Neural cell (in vitro differentiated cells): ENCODE data around the gene KDM4B. TPM values are rescaled to one million over a fixed set of nuclear protein-coding genes. Genes with fewer than 3 reads are reported as not detected.

Experiments used
- H2AFZ ChIP-seq: fragments of 200-600, 300-800 bp; sonication (generic), shearing (Covaris generic); 2 replicates; pipeline ENCODE4 v1.6.0; 2014; ENCODE audit warnings: low read depth, mild to moderate bottlenecking, antibody characterized with exemption, low read length, moderate library complexity
- H3F3A ChIP-seq: fragments of 200-600 bp; shearing (Covaris generic); 2 replicates; pipeline ENCODE4 v1.6.1; 2016; ENCODE audit warnings: mild to moderate bottlenecking, moderate library complexity, mixed read lengths, antibody characterized with exemption, low read length; ENCODE audit not compliant: insufficient read depth, poor library complexity, severe bottlenecking
- H3K27ac ChIP-seq: fragments of 200-600, 300-800 bp; sonication (generic), shearing (Covaris generic); 2 replicates; pipeline ENCODE4 v1.5.1; 2014; ENCODE audit warnings: mild to moderate bottlenecking, low read length, moderate library complexity
- H3K27me3 ChIP-seq: fragments of 300-800, 200-600 bp; sonication (generic), shearing (Covaris generic); 2 replicates; pipeline ENCODE4 v1.6.0; 2014; ENCODE audit warnings: mild to moderate bottlenecking, low read depth, low read length, moderate library complexity; ENCODE audit not compliant: insufficient read depth
- H3K36me3 ChIP-seq: fragments of 300-800, 200-600 bp; sonication (generic), shearing (Covaris generic); 2 replicates; pipeline ENCODE4 v1.5.1; 2014; ENCODE audit warnings: mild to moderate bottlenecking, antibody characterized with exemption, low read length, moderate library complexity; ENCODE audit not compliant: insufficient read depth
- H3K4me2 ChIP-seq: fragments of 300-800, 200-600 bp; sonication (generic), shearing (Covaris generic); 2 replicates; pipeline ENCODE4 v1.6.0; 2014; ENCODE audit warnings: mild to moderate bottlenecking, low read length
- H3K4me3 ChIP-seq: fragments of 300-800, 200-600 bp; sonication (generic), shearing (Covaris generic); 2 replicates; pipeline ENCODE4 v1.5.1; 2014; ENCODE audit warnings: mild to moderate bottlenecking, low read length, moderate library complexity
- H3K79me2 ChIP-seq: fragments of 200-600 bp; shearing (Covaris generic); replicated peaks from 2 replicates; pipeline ENCODE4 v1.6.0; 2014; ENCODE audit warnings: mild to moderate bottlenecking, low read length, moderate library complexity; ENCODE audit not compliant: insufficient read depth
- H3K9ac ChIP-seq: fragments of 300-800, 200-600 bp; sonication (generic), shearing (Covaris generic); 2 replicates; pipeline ENCODE4 v1.6.1; 2016; ENCODE audit warnings: mild to moderate bottlenecking, low read length, mixed read lengths
- H3K9me2 ChIP-seq: fragments of 200-600 bp; shearing (Covaris generic); 2 replicates; pipeline ENCODE4 v1.6.1; 2016; ENCODE audit warnings: mild to moderate bottlenecking, low read length, mixed read lengths; ENCODE audit not compliant: insufficient read depth
- H3K9me3 ChIP-seq: fragments of 200-600, 300-800 bp; sonication (generic), shearing (Covaris generic); 2 replicates; pipeline ENCODE4 v1.6.1; 2016; ENCODE audit warnings: mild to moderate bottlenecking, mixed run types, low read length, moderate library complexity, mixed read lengths
- H4K20me1 ChIP-seq: fragments of 200-600 bp; shearing (Covaris generic); 2 replicates; pipeline ENCODE4 v1.6.1; 2016; ENCODE audit warnings: mild to moderate bottlenecking, mixed run types; ENCODE audit not compliant: insufficient read depth
- EP300 ChIP-seq: fragments of 450-650 bp; conservative IDR thresholded peaks from 2 replicates; pipeline ENCODE4 v1.6.1; 2014; ENCODE audit warnings: antibody characterized with exemption, mild to moderate bottlenecking, moderate library complexity; ENCODE audit not compliant: poor library complexity, severe bottlenecking
- EZH2 ChIP-seq: fragments of 200-600, 300-800 bp; shearing (Covaris generic), sonication (generic); IDR thresholded peaks from 2 replicates; pipeline ENCODE4 v1.6.1; 2014; ENCODE audit warnings: antibody characterized with exemption, low read length, borderline replicate concordance, mild to moderate bottlenecking; ENCODE audit not compliant: insufficient read depth, poor library complexity, severe bottlenecking
- MXI1 ChIP-seq: fragments of 450-650 bp; conservative IDR thresholded peaks from 2 replicates; pipeline ENCODE4 v1.6.1; 2014; ENCODE audit warnings: antibody characterized with exemption, mild to moderate bottlenecking; ENCODE audit not compliant: poor library complexity, severe bottlenecking
- POLR2AphosphoS5 ChIP-seq: IDR thresholded peaks from 2 replicates; pipeline ENCODE4 v1.6.1; 2012
- RAD21 ChIP-seq: fragments of 450-650 bp; conservative IDR thresholded peaks from 2 replicates; pipeline ENCODE4 v1.6.1; 2014; ENCODE audit warnings: antibody characterized with exemption, mild to moderate bottlenecking, moderate library complexity
- SMC3 ChIP-seq: fragments of 450-650 bp; conservative IDR thresholded peaks from 2 replicates; pipeline ENCODE4 v1.6.1; 2014; ENCODE audit warnings: antibody characterized with exemption, mild to moderate bottlenecking, moderate library complexity; ENCODE audit not compliant: poor library complexity
- TAF1 ChIP-seq: IDR thresholded peaks from 2 replicates; pipeline ENCODE4 v1.6.1; 2012; ENCODE audit warnings: low read depth
- polyA plus RNA-seq: library from polyadenylated mRNA; depleted of rRNA; stranded (reverse); fragments of >200 nt; gene quantifications from 2 replicates; pipeline ENCODE4 v1.2.3, GENCODE V29; 2014
- TF ChIP-seq, protein P1 (sequence below): fragments of 450-650 bp; IDR thresholded peaks from 2 replicates; pipeline ENCODE4 v1.5.1; 2014; ENCODE audit warnings: antibody characterized with exemption, mild to moderate bottlenecking, moderate library complexity; ENCODE audit not compliant: poor library complexity, severe bottlenecking
- TF ChIP-seq, protein P2 (sequence below): IDR thresholded peaks from 2 replicates; pipeline ENCODE4 v1.6.1; 2012; ENCODE audit warnings: borderline replicate concordance

KDM4B gene
- polyA plus RNA-seq, 1 donor from 2014 or later, result 19.1 TPM

DNA sequence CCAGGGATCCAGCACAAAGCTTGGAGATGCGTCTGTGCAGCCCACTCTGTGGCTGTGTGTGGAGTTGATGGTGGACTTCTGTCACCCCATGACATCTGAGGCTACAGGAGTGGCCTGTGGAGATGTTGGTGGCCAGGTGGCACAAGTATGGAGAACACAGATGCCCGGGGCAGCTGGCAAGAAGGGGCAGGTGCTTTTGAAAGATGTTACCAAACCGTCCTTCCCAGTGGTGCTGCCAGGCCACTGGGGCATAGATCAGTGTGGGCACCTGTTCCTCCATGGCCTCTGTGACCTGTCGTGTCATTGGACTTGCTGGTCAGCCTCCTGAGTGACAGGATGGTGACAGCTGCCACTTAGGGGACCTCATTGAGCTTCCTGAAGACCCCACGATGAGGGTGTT lies 36.2 kb downstream of the KDM4B start:
- no peaks in the 10 kb centered on the region for H3K9me2 ChIP-seq
- H3K9me3 ChIP-seq, result no peaks in the 10 kb centered on the region
- no peak overlapping the region for H2AFZ ChIP-seq
- H3K9ac ChIP-seq, result no peak overlapping the region
- H3K4me3 ChIP-seq, result no peak overlapping the region
- no peaks in the 10 kb centered on the region for H3K27me3 ChIP-seq
- H3F3A ChIP-seq, result no peaks in the 10 kb centered on the region
- peaks cover 44% of the 10 kb centered on the region for H3K79me2 ChIP-seq
- H4K20me1 ChIP-seq, result no peaks in the 10 kb centered on the region
- TF ChIP-seq, protein P1, sequence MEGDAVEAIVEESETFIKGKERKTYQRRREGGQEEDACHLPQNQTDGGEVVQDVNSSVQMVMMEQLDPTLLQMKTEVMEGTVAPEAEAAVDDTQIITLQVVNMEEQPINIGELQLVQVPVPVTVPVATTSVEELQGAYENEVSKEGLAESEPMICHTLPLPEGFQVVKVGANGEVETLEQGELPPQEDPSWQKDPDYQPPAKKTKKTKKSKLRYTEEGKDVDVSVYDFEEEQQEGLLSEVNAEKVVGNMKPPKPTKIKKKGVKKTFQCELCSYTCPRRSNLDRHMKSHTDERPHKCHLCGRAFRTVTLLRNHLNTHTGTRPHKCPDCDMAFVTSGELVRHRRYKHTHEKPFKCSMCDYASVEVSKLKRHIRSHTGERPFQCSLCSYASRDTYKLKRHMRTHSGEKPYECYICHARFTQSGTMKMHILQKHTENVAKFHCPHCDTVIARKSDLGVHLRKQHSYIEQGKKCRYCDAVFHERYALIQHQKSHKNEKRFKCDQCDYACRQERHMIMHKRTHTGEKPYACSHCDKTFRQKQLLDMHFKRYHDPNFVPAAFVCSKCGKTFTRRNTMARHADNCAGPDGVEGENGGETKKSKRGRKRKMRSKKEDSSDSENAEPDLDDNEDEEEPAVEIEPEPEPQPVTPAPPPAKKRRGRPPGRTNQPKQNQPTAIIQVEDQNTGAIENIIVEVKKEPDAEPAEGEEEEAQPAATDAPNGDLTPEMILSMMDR, result no peak
- no peak for TF ChIP-seq EP300
- TF ChIP-seq TAF1, result no peak
- no peak for TF ChIP-seq POLR2AphosphoS5
- no peak for TF ChIP-seq MXI1
- no peak for TF ChIP-seq RAD21
- TF ChIP-seq, protein P2, sequence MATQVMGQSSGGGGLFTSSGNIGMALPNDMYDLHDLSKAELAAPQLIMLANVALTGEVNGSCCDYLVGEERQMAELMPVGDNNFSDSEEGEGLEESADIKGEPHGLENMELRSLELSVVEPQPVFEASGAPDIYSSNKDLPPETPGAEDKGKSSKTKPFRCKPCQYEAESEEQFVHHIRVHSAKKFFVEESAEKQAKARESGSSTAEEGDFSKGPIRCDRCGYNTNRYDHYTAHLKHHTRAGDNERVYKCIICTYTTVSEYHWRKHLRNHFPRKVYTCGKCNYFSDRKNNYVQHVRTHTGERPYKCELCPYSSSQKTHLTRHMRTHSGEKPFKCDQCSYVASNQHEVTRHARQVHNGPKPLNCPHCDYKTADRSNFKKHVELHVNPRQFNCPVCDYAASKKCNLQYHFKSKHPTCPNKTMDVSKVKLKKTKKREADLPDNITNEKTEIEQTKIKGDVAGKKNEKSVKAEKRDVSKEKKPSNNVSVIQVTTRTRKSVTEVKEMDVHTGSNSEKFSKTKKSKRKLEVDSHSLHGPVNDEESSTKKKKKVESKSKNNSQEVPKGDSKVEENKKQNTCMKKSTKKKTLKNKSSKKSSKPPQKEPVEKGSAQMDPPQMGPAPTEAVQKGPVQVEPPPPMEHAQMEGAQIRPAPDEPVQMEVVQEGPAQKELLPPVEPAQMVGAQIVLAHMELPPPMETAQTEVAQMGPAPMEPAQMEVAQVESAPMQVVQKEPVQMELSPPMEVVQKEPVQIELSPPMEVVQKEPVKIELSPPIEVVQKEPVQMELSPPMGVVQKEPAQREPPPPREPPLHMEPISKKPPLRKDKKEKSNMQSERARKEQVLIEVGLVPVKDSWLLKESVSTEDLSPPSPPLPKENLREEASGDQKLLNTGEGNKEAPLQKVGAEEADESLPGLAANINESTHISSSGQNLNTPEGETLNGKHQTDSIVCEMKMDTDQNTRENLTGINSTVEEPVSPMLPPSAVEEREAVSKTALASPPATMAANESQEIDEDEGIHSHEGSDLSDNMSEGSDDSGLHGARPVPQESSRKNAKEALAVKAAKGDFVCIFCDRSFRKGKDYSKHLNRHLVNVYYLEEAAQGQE, result no peak
- TF ChIP-seq SMC3, result no peak
- no peak for TF ChIP-seq EZH2
- H3K4me2 ChIP-seq, result no peak overlapping the region
- no peaks in the 10 kb centered on the region for H3K36me3 ChIP-seq
- H3K27ac ChIP-seq, result no peak overlapping the region

DNA sequence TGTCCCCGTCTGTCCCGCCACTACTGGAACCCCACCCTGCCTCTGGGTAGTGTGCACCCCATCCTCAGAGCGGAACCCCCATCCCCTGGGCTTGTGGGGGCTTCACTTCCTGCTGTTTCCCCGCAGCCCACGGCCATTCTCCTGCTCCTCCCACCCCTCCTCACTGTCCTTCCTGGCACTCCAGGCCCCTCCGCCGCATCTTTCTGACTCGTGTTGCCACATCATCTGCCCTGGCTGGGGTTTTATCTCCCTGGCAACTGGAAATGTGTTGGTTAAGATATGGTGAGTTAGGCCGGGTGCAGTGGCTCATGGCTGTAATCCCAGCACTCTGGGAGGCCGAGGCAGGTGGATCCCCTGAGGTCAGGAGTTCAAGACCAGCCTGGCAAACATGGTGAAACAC lies 37.3 kb downstream of the KDM4B start:
- H3K27ac ChIP-seq, result no peak overlapping the region
- no peaks in the 10 kb centered on the region for H3K36me3 ChIP-seq
- H3F3A ChIP-seq, result no peaks in the 10 kb centered on the region
- H3K27me3 ChIP-seq, result no peaks in the 10 kb centered on the region
- no peaks in the 10 kb centered on the region for H4K20me1 ChIP-seq
- TF ChIP-seq EP300 (no peak), TAF1 (no peak), RAD21 (no peak), POLR2AphosphoS5 (no peak), MXI1 (no peak), EZH2 (no peak), SMC3 (no peak)
- TF ChIP-seq, protein P1, result no peak
- TF ChIP-seq, protein P2, result no peak
- peaks cover 50% of the 10 kb centered on the region for H3K79me2 ChIP-seq
- H3K9ac ChIP-seq, result no peak overlapping the region
- no peak overlapping the region for H2AFZ ChIP-seq
- H3K9me3 ChIP-seq, result no peaks in the 10 kb centered on the region
- no peak overlapping the region for H3K4me3 ChIP-seq
- H3K9me2 ChIP-seq, result no peaks in the 10 kb centered on the region
- no peak overlapping the region for H3K4me2 ChIP-seq
